ENCODE results near the gene SART1. TPM values are rescaled to one million over a fixed set of nuclear protein-coding genes. Genes with fewer than 3 reads are reported as not detected.

SART1 gene
- total and polyA plus RNA-seq, 7 donors = 22.2 to 50.0 (median 36.7) TPM

- Histone ChIP-seq H3K9me3 (no peaks in the 10 kb centered on the region), H3K4me3 (no peak overlapping the region), H3K27me3 (no peaks in the 10 kb centered on the region), H3K36me3 (peaks cover 0 to 6% (median 2%) of the 10 kb centered on the region in 4 donors), H3K4me1 (no peaks in the 10 kb centered on the region), H3K27ac (no peak overlapping the region)
- DNase-seq = no peak
- TF ChIP-seq POLR2AphosphoS5 (IDR thresholded peaks at IDR 0.05) (no peak), EP300 (IDR thresholded peaks at IDR 0.05) (no peak), CTCF (IDR thresholded peaks at IDR 0.05) (no peak), POLR2A (IDR thresholded peaks at IDR 0.05) (no peak)
- intact Hi-C loops (cut with DNase I) = no loop called here
- 86 to 90% methylated on average over 5 of the region's 5 CpGs for WGBS, 2 donors
These were observed 30.5 kb downstream of the SART1 start for GRCh38 chr11:65992056-65992455.

- TF ChIP-seq CTCF (IDR thresholded peaks at IDR 0.05) = no peak
- no peak for TF ChIP-seq POLR2A (IDR thresholded peaks at IDR 0.05)
- TF ChIP-seq EP300 (IDR thresholded peaks at IDR 0.05) = no peak
- no peak for TF ChIP-seq POLR2AphosphoS5 (IDR thresholded peaks at IDR 0.05)
- Histone ChIP-seq H3K4me3 (no peak overlapping the region), H3K36me3 (peaks cover 28 to 40% (median 30%) of the 10 kb centered on the region in 4 donors), H3K27ac (no peak overlapping the region), H3K27me3 (no peaks in the 10 kb centered on the region), H3K9me3 (no peaks in the 10 kb centered on the region), H3K4me1 (peaks cover 0 to 22% (median 17%) of the 10 kb centered on the region in 4 donors)
- intact Hi-C loops (cut with DNase I) = no loop called here
- WGBS, 2 donors = 88 to 90% methylated on average over 2 of the region's 2 CpGs
- DNase-seq = no peak
These were observed 35.8 kb downstream of the SART1 start for GRCh38 chr11:65997286-65997685.

GRCh38 chr11:66001942-66002647 lies 40.6 kb downstream of the SART1 start, which contains the start of the genes BANF1 and EIF1AD:
TSS of gene BANF1 (plus strand) at chr11:66002503. CDS start at chr11:66003251, 748 bp downstream.
TSS of gene EIF1AD (minus strand) at chr11:66002157. CDS start at chr11:66000389, 1,768 bp downstream.
- Histone ChIP-seq H3K27ac (peak within 1 kb of the TSS; percentile 86 to 94 (median 92)), H3K9me3 (no peaks in the 10 kb centered on the region), H3K36me3 (peaks cover 31 to 56% (median 35%) of the 10 kb centered on the region in 4 donors), H3K27me3 (no peaks in the 10 kb centered on the region), H3K4me1 (peaks cover 0 to 31% (median 26%) of the 10 kb centered on the region in 4 donors), H3K4me3 (peak within 1 kb of the TSS; percentile 66 to 85 (median 72))
- TF ChIP-seq POLR2AphosphoS5 (IDR thresholded peaks at IDR 0.05) = peak; percentile 77 to 90 (median 84)
- no peak for TF ChIP-seq EP300 (IDR thresholded peaks at IDR 0.05)
- TF ChIP-seq CTCF (IDR thresholded peaks at IDR 0.05) = no peak
- TF ChIP-seq POLR2A (IDR thresholded peaks at IDR 0.05) = peak; percentile 17 to 56
- WGBS, 2 donors = 0% methylated on average over 55 of the region's 55 CpGs
- intact Hi-C loops (cut with DNase I) = loop anchor here (1.0 to 5.0 kb wide), 3 partner anchors 41 to 115 kb away; partner anchors contain the start of genes FIBP, SART1 and SF3B2
- peak; percentile 97 for DNase-seq

- Histone ChIP-seq H3K27ac (peak overlapping the region; percentile 86 to 94 (median 92)), H3K4me1 (peaks cover 0 to 31% (median 26%) of the 10 kb centered on the region in 4 donors), H3K36me3 (peaks cover 26 to 50% (median 31%) of the 10 kb centered on the region in 4 donors), H3K4me3 (peak overlapping the region; percentile 66 to 85 (median 72)), H3K9me3 (no peaks in the 10 kb centered on the region), H3K27me3 (no peaks in the 10 kb centered on the region)
- intact Hi-C loops (cut with DNase I) = loop anchor here (1.0 to 5.0 kb wide), 3 partner anchors 41 to 115 kb away; partner anchors contain the start of genes FIBP, SART1 and SF3B2
- WGBS, 2 donors = 0 to 1% methylated on average over 40 of the region's 40 CpGs
- DNase-seq = peak; percentile 82
- TF ChIP-seq EP300 (IDR thresholded peaks at IDR 0.05) (no peak), POLR2AphosphoS5 (IDR thresholded peaks at IDR 0.05) (peak in 2 of 4 donors; percentile 4 to 32), CTCF (IDR thresholded peaks at IDR 0.05) (no peak), POLR2A (IDR thresholded peaks at IDR 0.05) (no peak)
These were observed 41.2 kb downstream of the SART1 start for GRCh38 chr11:66002648-66003225.

Measured in sigmoid colon (tissue), 7 donors.